Measurements from ENCODE around the gene ZNF808. TPM values are rescaled to one million over a fixed set of nuclear protein-coding genes. Genes with fewer than 3 reads are reported as not detected.
A peak's percentile ranks its signal among the peaks of the same experiment; 100 is the strongest.
"Not testable (repeated sequence)": the region's sequence is repeated elsewhere in the genome, so short reads cannot be mapped to it uniquely, and the experiment has no call there.

ZNF808 gene
- total RNA-seq, 4 donors from 2014 or later, result 15.1 to 47.6 (median 17.6) TPM

GRCh38 chr19:52599241-52599640 lies 71.8 kb downstream of the ZNF808 start:
- no peak for TF ChIP-seq CTCF (IDR thresholded peaks at IDR 0.05)
- ATAC-seq (ENCODE audit: low FRiP score) (no peak), DNase-seq (ENCODE audit: low spot score) (no peak)

DNA sequence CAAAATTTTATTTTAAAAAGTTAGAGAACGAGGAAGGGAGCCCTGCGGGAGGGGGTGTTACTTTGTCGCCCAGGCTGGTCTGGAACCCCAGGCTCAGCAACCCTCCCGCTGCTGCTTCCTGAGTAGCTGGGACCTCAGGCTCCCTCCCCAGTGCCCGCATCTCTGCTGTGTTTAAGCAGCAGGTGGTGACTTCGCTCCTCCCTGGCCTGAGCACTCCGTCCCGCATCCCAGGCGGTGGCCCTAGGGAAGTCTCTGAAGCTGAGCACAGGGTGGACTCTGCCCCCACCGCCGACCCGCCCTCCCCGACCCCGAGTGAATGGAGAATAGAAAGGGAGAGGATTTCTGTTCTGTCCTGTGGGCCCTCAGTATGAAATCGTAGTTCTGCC lies 73.2 kb downstream of the ZNF808 start:
- no peak for TF ChIP-seq CTCF (IDR thresholded peaks at IDR 0.05)
- peak; percentile 30 for ATAC-seq (ENCODE audit: low FRiP score)
- no peak for DNase-seq (ENCODE audit: low spot score)

- ATAC-seq (ENCODE audit: low FRiP score) (peak; percentile 100), DNase-seq (ENCODE audit: low spot score) (peak; percentile 97)
- no peak for TF ChIP-seq CTCF (IDR thresholded peaks at IDR 0.05)
Measured at GRCh38 chr19:52601025-52601973, 73.8 kb downstream of the ZNF808 start.

DNA sequence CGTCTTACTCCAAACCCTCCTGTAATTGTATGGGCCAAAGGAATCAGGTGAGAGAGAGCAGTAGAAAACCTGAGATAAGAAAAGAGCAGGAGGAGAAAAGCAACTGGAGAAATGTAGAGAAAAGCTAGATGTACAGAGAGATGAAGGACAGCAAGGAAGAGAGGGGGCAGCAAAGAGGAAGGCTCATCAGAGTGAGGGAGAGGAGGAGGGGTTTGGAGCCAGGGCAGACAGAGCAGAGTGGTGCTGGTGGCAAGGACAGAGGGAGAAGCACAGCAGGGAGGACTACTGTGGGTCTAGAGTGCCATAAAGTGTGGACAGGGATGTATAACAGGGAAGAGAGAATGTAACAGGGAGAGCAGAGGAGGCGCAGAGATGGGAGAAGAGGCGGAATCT lies 74.5 kb downstream of the ZNF808 start:
- not testable (repeated sequence) for ATAC-seq (ENCODE audit: low FRiP score); DNase-seq (ENCODE audit: low spot score)

DNA sequence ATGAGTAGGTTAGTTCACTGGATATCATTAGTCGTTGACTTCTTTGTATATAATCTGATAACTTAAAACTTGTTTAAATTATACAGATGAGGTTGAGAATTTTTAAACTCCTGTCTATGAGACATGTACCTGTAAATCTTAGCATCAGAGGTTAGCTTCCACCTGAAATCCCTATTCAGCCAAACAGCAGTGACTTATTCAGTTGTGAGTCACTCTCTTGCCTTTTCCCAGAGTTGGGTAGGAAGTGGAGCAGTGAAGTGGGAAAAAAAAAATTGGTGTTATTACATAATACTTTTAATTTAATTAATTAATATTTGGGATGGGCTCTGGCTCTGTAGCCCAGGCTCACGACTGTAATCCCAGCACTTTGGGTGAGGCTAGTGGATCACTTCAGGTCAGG lies 75.5 kb downstream of the ZNF808 start:
- TF ChIP-seq CTCF (IDR thresholded peaks at IDR 0.05), result no peak
- DNase-seq (ENCODE audit: low spot score) (no peak), ATAC-seq (ENCODE audit: low FRiP score) (no peak)

- no peak for TF ChIP-seq CTCF (IDR thresholded peaks at IDR 0.05)
- no peak for DNase-seq (ENCODE audit: low spot score)
- no peak for ATAC-seq (ENCODE audit: low FRiP score)
Measured at GRCh38 chr19:52603558-52604207, 76.2 kb downstream of the ZNF808 start.

Small RNAs within 50 kb of the gene (small RNA-seq; reads per million reads assigned to genes)
- not detected for gene RPL39P34

Other genes with a start within 250 kb of the ZNF808 start
- gene ZNF480, start 230.5 kb upstream of the ZNF808 start, total RNA-seq, result 10 to 100 TPM in 1 of 4 donors, 1 to 10 TPM in 3; 4.9 to 12.9 (median 7.4) TPM
- gene ZNF610, start 191.4 kb upstream of the ZNF808 start, total RNA-seq, result 1 to 10 TPM in 3 of 4 donors, under 1 TPM in 1; 0.48 to 3.5 (median 1.4) TPM
- gene ZNF880, start 157.7 kb upstream of the ZNF808 start, total RNA-seq, result 10 to 100 TPM; 13.6 to 26.8 (median 16.1) TPM
- 10 to 100 TPM in 3 of 4 donors, 1 to 10 TPM in 1; 8.0 to 29.2 (median 11.9) TPM for gene ZNF528, start 129.8 kb upstream of the ZNF808 start, total RNA-seq
- under 1 TPM in 1 of 4 donors, not detected in 3; 0.28 TPM for gene ZNF534, start 98.5 kb upstream of the ZNF808 start, total RNA-seq
- gene ZNF578, start 74.1 kb upstream of the ZNF808 start, total RNA-seq, result 1 to 10 TPM in 2 of 4 donors, under 1 TPM in 2; 0.65 to 2.9 (median 1.5) TPM
- 10 to 100 TPM in 3 of 4 donors, 1 to 10 TPM in 1; 8.6 to 24.6 (median 10.2) TPM for gene ZNF701, start 42.6 kb downstream of the ZNF808 start, total RNA-seq
- gene ZNF83, start 110.7 kb downstream of the ZNF808 start, total RNA-seq, result 10 to 100 TPM; 38.7 to 62.3 (median 51.8) TPM
- 10 to 100 TPM; 10.1 to 15.4 (median 11.9) TPM for gene ZNF611, start 207.4 kb downstream of the ZNF808 start, total RNA-seq

Measured in omental fat pad (tissue), 4 donors.